Spleen (tissue), 7 donors: Measurements from ENCODE around the gene GXYLT2.

ENCODE experiments used
- CTCF ChIP-seq, 11 experiments: fragments of 200-600 bp in 7 of 11; fragments of 450-650 bp in 4 of 11; sonication (generic) in 4 of 11; IDR thresholded peaks in 8 of 11; conservative IDR thresholded peaks in 3 of 11; 1 replicate in 7 of 11; 2 replicates in 4 of 11; pipeline versions ENCODE4 v1.4.0 to v1.8.0; 2016 to 2021; ENCODE audit warnings: antibody characterized with exemption in 11 of 11, inconsistent platforms in 4 of 11, mild to moderate bottlenecking in 1 of 11
- POLR2A ChIP-seq, 3 donors: fragments of 450-650 bp; IDR thresholded peaks; one replicate each; pipeline ENCODE4 v1.5.1; 2017; ENCODE audit warnings: antibody characterized with exemption in 3 of 3, mild to moderate bottlenecking in 1 of 3
- POLR2AphosphoS5 ChIP-seq, 3 donors: sonication (generic); formaldehyde crosslinking; IDR thresholded peaks; one replicate each; pipeline ENCODE4 v1.5.1; 2017; ENCODE audit warnings: antibody characterized with exemption in 3 of 3
- donor health status: DM: no; HTN: no; CAD: no; lungs with moderate emphysema.
- donor health status: DM: no; HTN: no; CAD: no.
- donor health status: DM: no; HTN: no; CAD: no.

- TF ChIP-seq CTCF (IDR thresholded peaks at IDR 0.05 in 8 of 11, conservative IDR thresholded peaks at IDR 0.05 in 3 of 11) (no peak), POLR2A (IDR thresholded peaks at IDR 0.05) (no peak), POLR2AphosphoS5 (IDR thresholded peaks at IDR 0.05) (no peak)
Observed at GRCh38 chr3:72887705-72888545, at the start of gene GXYLT2.
